Measurements from ENCODE around the gene RASSF4.

Gene RASSF4

GRCh38 chr10:44928462-44928861 lies 31.1 kb upstream of the RASSF4 start:
- Histone ChIP-seq H3K9me3 (ENCODE audit: control insufficient read depth, insufficient read depth, low read depth, low read length) (no peaks in the 10 kb centered on the region), H3K4me3 (ENCODE audit: low read depth, low read length) (no peak overlapping the region), H3K9ac (ENCODE audit: low read length) (no peak overlapping the region), H3K4me1 (ENCODE audit: control insufficient read depth, insufficient read depth, low read length) (peaks cover 6% of the 10 kb centered on the region), H3K27ac (ENCODE audit: low read depth, low read length) (no peak overlapping the region), H3K36me3 (ENCODE audit: control insufficient read depth, insufficient read depth, low read length) (no peaks in the 10 kb centered on the region), H3K27me3 (ENCODE audit: control insufficient read depth, insufficient read depth, low read length) (peaks cover 7% of the 10 kb centered on the region; the same call in 1 of the 2 replicates)

DNA sequence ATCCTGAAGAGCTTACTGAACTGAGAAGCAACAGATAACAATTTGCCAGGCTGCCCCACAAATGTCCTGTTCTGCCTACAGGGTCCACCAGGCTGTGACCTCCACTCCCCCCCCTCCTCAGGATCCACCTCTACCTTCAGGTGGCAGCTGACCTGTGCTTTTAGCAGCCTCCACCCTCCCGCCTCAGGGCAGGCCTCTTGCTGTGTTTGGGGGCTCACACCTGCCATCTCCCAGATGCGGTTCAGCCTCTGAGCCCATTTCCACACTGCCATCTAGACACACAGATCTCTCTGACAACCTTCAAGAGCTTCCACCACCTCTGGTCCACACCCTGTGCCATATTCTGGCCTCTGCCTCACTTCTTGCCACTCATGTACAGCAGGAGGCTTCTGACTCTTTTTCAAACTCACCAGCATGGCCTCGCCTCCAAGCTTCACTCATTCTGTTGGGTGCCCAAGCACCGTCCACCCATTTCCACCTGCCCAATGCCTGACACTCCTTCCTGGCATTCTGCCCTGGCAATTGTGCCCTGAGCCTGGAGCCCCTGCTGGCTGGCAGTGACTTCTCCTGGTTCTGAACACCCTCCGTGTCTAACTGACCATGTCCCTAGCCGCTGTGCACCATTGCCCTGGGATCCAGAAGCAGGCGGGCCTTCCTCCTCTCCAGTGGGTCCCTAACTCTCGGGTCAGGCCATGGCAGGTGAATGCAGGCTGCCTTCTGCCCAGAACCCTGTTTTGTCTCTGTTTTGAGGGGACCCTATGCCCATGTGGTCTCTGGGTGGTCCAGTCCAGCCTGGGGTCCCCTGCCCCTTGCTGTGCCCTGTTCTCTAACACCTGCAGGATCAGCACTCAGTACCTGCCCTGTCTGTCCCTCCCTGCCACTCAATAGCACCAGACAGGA lies 30.0 kb upstream of the RASSF4 start:
- no peak overlapping the region for H3K4me3 ChIP-seq (ENCODE audit: low read depth, low read length)
- H3K9me3 ChIP-seq (ENCODE audit: control insufficient read depth, insufficient read depth, low read depth, low read length): no peaks in the 10 kb centered on the region
- H3K4me1 ChIP-seq (ENCODE audit: control insufficient read depth, insufficient read depth, low read length): peaks cover 6% of the 10 kb centered on the region
- no peak overlapping the region for H3K9ac ChIP-seq (ENCODE audit: low read length)
- no peak overlapping the region for H3K27ac ChIP-seq (ENCODE audit: low read depth, low read length)
- H3K27me3 ChIP-seq (ENCODE audit: control insufficient read depth, insufficient read depth, low read length): 0 out of 2 replicates have a peak, but pooled peaks cover 3% of the 10 kb centered on the region
- no peaks in the 10 kb centered on the region for H3K36me3 ChIP-seq (ENCODE audit: control insufficient read depth, insufficient read depth, low read length)

DNA sequence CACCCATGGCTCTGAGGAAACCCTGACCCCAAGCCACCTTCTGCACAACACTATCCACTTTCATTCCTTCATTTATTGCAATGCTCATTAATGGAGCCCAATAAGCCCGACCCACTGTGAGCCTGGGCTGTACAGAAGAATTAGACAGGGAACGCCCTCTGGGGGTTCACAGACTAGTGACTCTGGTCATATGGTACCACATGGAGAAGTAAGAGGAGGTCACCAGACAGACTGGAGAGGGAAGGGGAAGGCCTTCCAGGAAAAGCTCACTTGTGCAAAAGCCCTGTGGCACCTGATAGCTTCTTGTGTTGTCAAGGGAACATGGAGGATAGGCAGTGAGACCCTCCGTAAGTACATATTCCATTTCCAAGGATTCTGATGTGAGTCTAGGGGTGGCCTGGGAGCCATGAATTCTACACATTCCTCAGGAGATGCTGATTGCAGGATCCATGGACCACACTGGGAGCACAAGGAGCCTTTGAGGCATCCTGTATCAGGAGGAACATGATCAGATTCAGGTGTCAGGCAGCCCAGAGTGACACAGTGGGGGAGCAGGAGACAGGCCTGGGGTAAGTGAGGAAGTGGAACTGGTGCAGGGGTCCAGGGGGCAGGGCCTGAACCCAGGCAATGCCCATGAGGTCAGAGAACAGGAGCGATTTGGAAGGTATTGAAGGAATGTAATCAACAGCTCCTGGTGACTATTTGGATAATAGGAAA lies 28.5 kb upstream of the RASSF4 start:
- H3K9me3 ChIP-seq (ENCODE audit: control insufficient read depth, insufficient read depth, low read depth, low read length): no peaks in the 10 kb centered on the region

GRCh38 chr10:44931621-44932516 lies 27.7 kb upstream of the RASSF4 start:
- no peak overlapping the region for H3K9ac ChIP-seq (ENCODE audit: low read length)

More for the DNA sequence above, 28.5 kb upstream of the RASSF4 start:
- Histone ChIP-seq H3K9ac (ENCODE audit: low read length) (no peak overlapping the region), H3K27me3 (ENCODE audit: control insufficient read depth, insufficient read depth, low read length) (no peaks in the 10 kb centered on the region), H3K4me1 (ENCODE audit: control insufficient read depth, insufficient read depth, low read length) (peaks cover 6% of the 10 kb centered on the region), H3K36me3 (ENCODE audit: control insufficient read depth, insufficient read depth, low read length) (no peaks in the 10 kb centered on the region), H3K4me3 (ENCODE audit: low read depth, low read length) (no peak overlapping the region), H3K27ac (ENCODE audit: low read depth, low read length) (no peak overlapping the region)

GRCh38 chr10:44932517-44933450 lies 26.8 kb upstream of the RASSF4 start:
- H3K4me3 ChIP-seq (ENCODE audit: low read depth, low read length): no peak overlapping the region
- no peaks in the 10 kb centered on the region for H3K36me3 ChIP-seq (ENCODE audit: control insufficient read depth, insufficient read depth, low read length)
- H3K4me1 ChIP-seq (ENCODE audit: control insufficient read depth, insufficient read depth, low read length): peaks cover 6% of the 10 kb centered on the region
- no peaks in the 10 kb centered on the region for H3K27me3 ChIP-seq (ENCODE audit: control insufficient read depth, insufficient read depth, low read length)
- H3K27ac ChIP-seq (ENCODE audit: low read depth, low read length): no peak overlapping the region
- no peak overlapping the region for H3K9ac ChIP-seq (ENCODE audit: low read length)
- H3K9me3 ChIP-seq (ENCODE audit: control insufficient read depth, insufficient read depth, low read depth, low read length): no peaks in the 10 kb centered on the region

More at GRCh38 chr10:44931621-44932516, 27.7 kb upstream of the RASSF4 start:
- Histone ChIP-seq H3K4me3 (ENCODE audit: low read depth, low read length) (no peak overlapping the region), H3K36me3 (ENCODE audit: control insufficient read depth, insufficient read depth, low read length) (no peaks in the 10 kb centered on the region), H3K27ac (ENCODE audit: low read depth, low read length) (no peak overlapping the region), H3K9me3 (ENCODE audit: control insufficient read depth, insufficient read depth, low read depth, low read length) (no peaks in the 10 kb centered on the region), H3K4me1 (ENCODE audit: control insufficient read depth, insufficient read depth, low read length) (peaks cover 6% of the 10 kb centered on the region), H3K27me3 (ENCODE audit: control insufficient read depth, insufficient read depth, low read length) (no peaks in the 10 kb centered on the region)

- no peaks in the 10 kb centered on the region for H3K27me3 ChIP-seq (ENCODE audit: control insufficient read depth, insufficient read depth, low read length)
- no peaks in the 10 kb centered on the region for H3K9me3 ChIP-seq (ENCODE audit: control insufficient read depth, insufficient read depth, low read depth, low read length)
- no peaks in the 10 kb centered on the region for H3K36me3 ChIP-seq (ENCODE audit: control insufficient read depth, insufficient read depth, low read length)
- H3K27ac ChIP-seq (ENCODE audit: low read depth, low read length): no peak overlapping the region
- H3K4me1 ChIP-seq (ENCODE audit: control insufficient read depth, insufficient read depth, low read length): peaks cover 6% of the 10 kb centered on the region
- no peak overlapping the region for H3K4me3 ChIP-seq (ENCODE audit: low read depth, low read length)
- H3K9ac ChIP-seq (ENCODE audit: low read length): no peak overlapping the region
Measured at GRCh38 chr10:44933451-44934321, 25.9 kb upstream of the RASSF4 start.

DNA sequence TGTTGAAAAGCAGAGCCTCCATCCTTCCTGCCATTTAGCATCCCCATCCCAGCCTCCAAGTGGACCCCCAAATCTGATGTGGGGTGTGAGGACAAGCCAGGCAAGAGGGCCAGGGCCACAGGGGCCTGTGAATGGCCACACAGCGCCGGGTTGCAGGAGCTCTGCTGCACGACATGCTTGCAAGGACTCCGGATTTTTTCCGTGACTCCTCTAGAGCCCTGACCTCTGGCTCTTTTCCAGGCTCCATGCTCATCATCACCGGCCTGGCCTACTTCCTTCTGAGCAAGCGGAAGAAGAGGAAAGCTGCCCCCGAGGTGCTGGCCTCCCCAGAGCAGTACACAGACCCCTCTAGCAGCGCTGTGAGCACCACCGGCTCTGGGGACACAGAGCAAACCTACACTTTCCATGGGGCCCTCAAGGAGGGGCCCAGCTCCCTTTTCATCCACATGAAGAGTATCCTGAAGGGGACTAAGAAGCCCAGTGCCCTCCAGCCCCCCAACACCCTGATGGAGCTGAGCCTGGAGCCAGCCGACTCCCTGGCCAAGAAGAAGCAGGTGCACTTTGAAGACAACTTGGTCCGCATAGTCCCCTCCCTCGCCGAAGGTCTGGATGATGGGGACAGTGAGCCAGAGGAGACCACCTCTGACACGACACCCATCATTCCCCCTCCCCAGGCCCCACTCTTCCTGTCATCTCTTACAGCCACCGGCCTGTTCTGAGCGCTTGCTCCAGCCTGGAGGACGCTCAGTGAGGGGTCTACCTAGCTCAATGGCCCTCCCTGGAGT lies 25.0 kb upstream of the RASSF4 start:
- no peak overlapping the region for H3K4me3 ChIP-seq (ENCODE audit: low read depth, low read length)
- peaks cover 6% of the 10 kb centered on the region for H3K4me1 ChIP-seq (ENCODE audit: control insufficient read depth, insufficient read depth, low read length)
- H3K9me3 ChIP-seq (ENCODE audit: control insufficient read depth, insufficient read depth, low read depth, low read length): no peaks in the 10 kb centered on the region
- H3K27ac ChIP-seq (ENCODE audit: low read depth, low read length): no peak overlapping the region
- no peaks in the 10 kb centered on the region for H3K36me3 ChIP-seq (ENCODE audit: control insufficient read depth, insufficient read depth, low read length)
- no peak overlapping the region for H3K9ac ChIP-seq (ENCODE audit: low read length)
- no peaks in the 10 kb centered on the region for H3K27me3 ChIP-seq (ENCODE audit: control insufficient read depth, insufficient read depth, low read length)

GRCh38 chr10:44935201-44935965 lies 24.2 kb upstream of the RASSF4 start:
- Histone ChIP-seq H3K4me1 (ENCODE audit: control insufficient read depth, insufficient read depth, low read length) (peaks cover 6% of the 10 kb centered on the region), H3K9me3 (ENCODE audit: control insufficient read depth, insufficient read depth, low read depth, low read length) (no peaks in the 10 kb centered on the region), H3K27ac (ENCODE audit: low read depth, low read length) (no peak overlapping the region), H3K36me3 (ENCODE audit: control insufficient read depth, insufficient read depth, low read length) (no peaks in the 10 kb centered on the region), H3K4me3 (ENCODE audit: low read depth, low read length) (no peak overlapping the region), H3K27me3 (ENCODE audit: control insufficient read depth, insufficient read depth, low read length) (no peaks in the 10 kb centered on the region), H3K9ac (ENCODE audit: low read length) (no peak overlapping the region)
